H54 (cell line): ENCODE data around the gene EIF4G3.

Experiments
- DNase-seq: peaks from one replicate; pipeline ENCODE4 v3.0.0; 2011; ENCODE audit warnings: low spot score, mixed read lengths; ENCODE audit not compliant: insufficient read length
- FAIRE-seq: peaks from 3 replicates; lab custom pipeline; 2011; peaks lifted over from hg19 to GRCh38; lab: Jason Lieb, UNC
- POLR2A ChIP-seq: IDR thresholded peaks from 2 replicates; pipeline ENCODE4 v1.6.1; 2011; ENCODE audit warnings: low read depth, mild to moderate bottlenecking, low read length

Gene EIF4G3

GRCh38 chr1:20983297-20983889 lies 193.3 kb downstream of the EIF4G3 start:
- DNase-seq = no peak
- no peak for TF ChIP-seq POLR2A
- no peak for FAIRE-seq

GRCh38 chr1:20982316-20982715 lies 194.4 kb downstream of the EIF4G3 start:
- DNase-seq (no peak), FAIRE-seq (no peak)
- no peak for TF ChIP-seq POLR2A

- FAIRE-seq = no peak
- TF ChIP-seq POLR2A = no peak
- DNase-seq = no peak
Measured at GRCh38 chr1:20981915-20982314, 194.8 kb downstream of the EIF4G3 start.

DNA sequence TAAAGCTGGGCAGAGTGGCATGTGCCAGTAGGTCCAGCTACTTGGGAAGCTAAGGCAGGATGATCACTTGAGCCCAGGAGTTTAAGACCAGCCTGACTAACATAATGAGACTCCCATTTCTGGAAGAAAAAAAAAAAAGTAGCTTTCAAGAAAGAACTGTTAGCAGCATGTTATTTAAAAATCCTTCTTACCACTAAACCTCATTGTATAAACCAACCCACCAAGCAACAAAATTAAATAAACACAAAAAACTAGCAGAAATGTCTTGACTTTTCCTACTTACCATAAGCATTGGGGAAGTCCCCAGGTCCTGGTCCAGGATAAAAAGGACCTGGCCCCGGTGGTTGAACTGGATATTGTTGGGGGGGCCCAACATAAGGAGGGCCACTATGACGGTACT lies 196.6 kb downstream of the EIF4G3 start:
- TF ChIP-seq POLR2A = no peak
- FAIRE-seq = no peak
- no peak for DNase-seq

- no peak for TF ChIP-seq POLR2A
- no peak for FAIRE-seq
- no peak for DNase-seq
Measured at GRCh38 chr1:20978413-20978812, 198.3 kb downstream of the EIF4G3 start.

GRCh38 chr1:20975668-20976067 lies 201.0 kb downstream of the EIF4G3 start:
- no peak for TF ChIP-seq POLR2A
- FAIRE-seq (no peak), DNase-seq (no peak)

DNA sequence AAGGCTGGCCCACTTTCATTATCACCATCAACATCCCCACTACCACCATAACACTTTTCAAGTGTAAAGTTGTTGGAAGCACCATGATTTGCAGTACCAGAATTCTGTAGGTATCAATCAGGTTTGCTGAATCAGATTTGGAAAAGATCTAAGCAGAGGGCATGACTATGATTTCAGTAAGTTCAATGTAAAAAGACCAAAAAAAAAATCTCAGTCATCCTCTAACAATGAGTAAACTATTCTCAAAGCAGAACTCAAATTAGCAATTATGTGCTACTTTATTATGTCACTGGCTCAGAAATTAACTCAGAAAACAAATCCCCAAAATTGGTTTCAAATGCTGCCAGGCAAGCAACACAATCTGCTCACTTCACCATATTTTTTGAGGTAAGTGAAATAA lies 201.7 kb downstream of the EIF4G3 start:
- FAIRE-seq (no peak), DNase-seq (no peak)

DNA sequence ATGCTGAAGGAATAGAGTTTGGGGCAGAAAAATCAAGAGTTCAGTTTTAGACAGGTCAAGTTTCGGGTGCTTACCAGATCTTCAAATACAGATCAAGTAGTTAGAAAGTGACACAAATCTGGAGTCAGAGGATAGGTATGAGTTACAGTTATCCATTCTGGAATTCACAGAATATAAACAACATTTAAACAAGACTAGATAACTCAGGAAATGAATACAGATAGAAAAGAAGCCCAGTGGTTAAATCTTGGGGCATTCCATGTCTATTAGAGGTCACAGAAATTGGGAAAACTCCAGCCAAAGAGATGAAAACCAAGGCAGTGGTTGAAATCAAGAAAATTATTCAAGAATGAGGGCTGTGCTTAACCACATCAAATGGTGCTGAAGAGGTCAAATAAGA lies 202.6 kb downstream of the EIF4G3 start:
- no peak for FAIRE-seq
- DNase-seq = no peak
- no peak for TF ChIP-seq POLR2A

More for the DNA sequence above, 201.7 kb downstream of the EIF4G3 start:
- no peak for TF ChIP-seq POLR2A

DNA sequence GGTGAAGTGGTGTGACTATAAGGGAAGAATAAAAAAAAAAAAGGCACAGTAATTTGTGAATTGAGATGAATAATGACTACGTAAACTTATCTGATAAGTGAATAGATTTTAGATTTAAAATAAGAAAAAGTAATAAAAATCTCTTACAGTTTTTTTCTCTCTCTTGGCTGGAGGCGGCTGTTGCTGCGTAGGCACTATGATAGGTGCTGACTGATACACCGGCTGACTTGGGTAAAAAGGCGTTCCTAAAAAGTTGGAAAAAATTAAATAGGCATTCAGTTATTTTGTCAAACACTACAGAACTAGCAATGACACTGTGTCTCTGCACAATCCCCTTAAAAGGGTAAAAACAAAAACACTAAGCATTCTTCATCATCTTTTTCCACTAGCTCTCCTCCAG lies 203.8 kb downstream of the EIF4G3 start:
- FAIRE-seq = no peak
- no peak for TF ChIP-seq POLR2A
- DNase-seq = no peak

DNA sequence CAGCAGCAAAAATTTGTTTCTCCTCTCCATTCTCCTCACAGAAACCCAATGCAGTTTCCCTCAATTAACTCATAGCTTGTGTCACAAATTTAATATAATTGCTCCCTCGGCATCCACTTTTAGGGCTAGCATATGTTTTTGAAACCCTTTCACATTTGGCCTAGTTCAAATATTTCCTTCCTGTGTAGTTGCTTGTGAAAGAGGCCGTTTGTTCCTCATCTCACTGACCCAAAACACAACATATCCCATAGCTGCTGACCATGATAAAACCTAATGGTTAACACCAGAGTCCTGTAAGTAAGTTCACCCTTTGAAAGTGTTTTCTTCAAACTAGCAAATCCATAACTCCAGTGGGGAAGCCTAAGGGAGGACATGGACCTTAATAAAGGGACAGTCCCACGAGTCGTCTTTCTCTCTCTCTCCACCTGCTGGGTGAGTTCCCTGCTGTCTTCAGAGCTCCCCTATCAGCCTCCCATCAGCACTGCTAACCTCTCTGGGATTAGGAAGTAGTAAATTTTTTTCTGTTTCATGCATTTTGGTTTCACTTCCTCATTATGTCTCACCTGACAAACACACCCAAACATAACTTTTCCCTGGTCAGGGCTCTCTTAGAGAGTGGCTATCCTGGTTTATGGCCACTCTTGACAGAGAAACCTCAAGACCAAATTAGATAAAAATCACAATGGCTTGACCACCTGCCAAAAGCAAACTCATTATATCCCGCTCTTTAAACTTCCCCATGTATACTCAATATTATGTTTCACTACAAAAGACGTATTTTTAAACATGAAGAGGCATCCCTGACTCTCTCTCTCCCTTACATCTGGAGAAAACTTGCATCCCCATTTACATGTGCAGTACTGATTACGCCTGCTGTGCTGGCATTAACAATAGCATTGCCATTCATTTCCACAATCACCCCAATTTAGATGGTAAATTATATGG lies 211.9 kb downstream of the EIF4G3 start:
- FAIRE-seq (no peak), DNase-seq (no peak)
- TF ChIP-seq POLR2A = no peak

- no peak for TF ChIP-seq POLR2A
- DNase-seq = no peak
- no peak for FAIRE-seq
Measured at GRCh38 chr1:20962576-20963258, 214.0 kb downstream of the EIF4G3 start.

GRCh38 chr1:20958430-20958829 lies 218.3 kb downstream of the EIF4G3 start:
- TF ChIP-seq POLR2A = no peak
- FAIRE-seq (no peak), DNase-seq (no peak)

DNA sequence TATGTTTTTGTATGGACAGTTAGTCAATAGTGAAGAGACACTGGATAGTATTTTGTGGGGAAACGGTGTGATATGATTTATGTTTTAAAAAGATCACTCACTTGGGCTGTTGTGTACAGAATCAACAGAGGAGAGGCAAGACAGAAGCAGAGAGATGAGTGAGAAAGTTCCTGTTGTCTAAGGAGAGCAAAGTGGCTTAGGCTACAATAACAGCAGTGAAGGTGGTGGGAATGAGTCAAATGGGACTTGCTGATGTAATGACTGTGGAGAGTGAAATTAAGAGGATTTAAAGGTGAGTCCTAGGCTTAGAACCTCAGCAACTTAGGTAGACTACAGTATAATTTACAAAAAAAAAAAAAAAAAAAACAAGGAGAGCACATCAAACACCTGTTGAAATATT lies 220.4 kb downstream of the EIF4G3 start:
- DNase-seq (no peak), FAIRE-seq (no peak)
- TF ChIP-seq POLR2A = no peak

DNA sequence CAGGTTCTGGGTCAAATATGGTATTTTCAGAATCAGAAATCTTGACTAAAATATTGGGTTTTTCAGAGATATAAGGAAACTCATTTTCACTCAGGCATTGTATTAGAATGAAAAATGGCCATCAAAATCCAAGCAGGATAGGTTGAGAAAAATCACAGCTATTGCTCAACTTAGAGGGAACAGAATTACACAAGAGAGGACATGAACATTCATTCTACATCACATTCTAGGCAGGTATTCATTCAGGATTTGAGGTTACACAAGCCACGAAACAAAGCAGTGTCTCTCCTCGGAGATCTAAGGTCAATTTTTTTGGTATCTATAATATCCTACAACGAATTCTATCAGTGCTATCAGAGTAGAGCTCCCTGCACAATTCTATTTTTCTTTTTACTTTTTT lies 226.0 kb downstream of the EIF4G3 start:
- DNase-seq (no peak), FAIRE-seq (no peak)
- no peak for TF ChIP-seq POLR2A
